ENCODE results near the gene B3GNT3. TPM values are rescaled to one million over a fixed set of nuclear protein-coding genes. Genes with fewer than 3 reads are reported as not detected.
A peak's percentile ranks its signal among the peaks of the same experiment; 100 is the strongest.

Gene B3GNT3
- total and polyA plus RNA-seq, 2 of the 13 experiments (the other 11 are each of a cell fraction or from before 2014, with no cell fraction given) = 0.86 to 4.0 TPM

GRCh38 chr19:17796013-17796837, 1.3 kb downstream of the B3GNT3 start (continued):
- TF ChIP-seq POGK (CRISPR knock-in tag; conservative IDR thresholded peaks at IDR 0.05) = no peak
- no peak for TF ChIP-seq ZNF383 (CRISPR knock-in tag; IDR thresholded peaks at IDR 0.05; ENCODE audit: borderline replicate concordance)
- no peak for TF ChIP-seq GATA4 (IDR thresholded peaks at IDR 0.05; ENCODE audit: borderline replicate concordance, low read depth)
- TF ChIP-seq SMARCE1 (IDR thresholded peaks at IDR 0.05; ENCODE audit: borderline replicate concordance) = no peak
- peak; percentile 58; the same call in 1 of the 2 replicates for TF ChIP-seq ESRRA (CRISPR knock-in tag; IDR thresholded peaks at IDR 0.05; ENCODE audit: low read depth)
- no peak for TF ChIP-seq ZNF562 (CRISPR knock-in tag; IDR thresholded peaks at IDR 0.05; ENCODE audit: borderline replicate concordance)
- no peak for TF ChIP-seq ZNF275 (CRISPR knock-in tag; IDR thresholded peaks at IDR 0.05; ENCODE audit: borderline replicate concordance)
- no peak for TF ChIP-seq CAMTA2 (CRISPR knock-in tag; IDR thresholded peaks at IDR 0.05; ENCODE audit: borderline replicate concordance)
- no peak for TF ChIP-seq ZNF180 (CRISPR knock-in tag; IDR thresholded peaks at IDR 0.05; ENCODE audit: borderline replicate concordance, low read depth)
- TF ChIP-seq SUZ12 (IDR thresholded peaks at IDR 0.05; ENCODE audit: low read depth, low read length) = no peak
- no peak for TF ChIP-seq ZNF720 (CRISPR knock-in tag; IDR thresholded peaks at IDR 0.05)
- TF ChIP-seq CCAR2 (optimal IDR thresholded peaks at IDR 0.05; ENCODE audit: low read depth, low read length) = no peak
- no peak for TF ChIP-seq ZNF790 (CRISPR knock-in tag; IDR thresholded peaks at IDR 0.05; ENCODE audit: borderline replicate concordance)
- TF ChIP-seq ZNF788 (CRISPR knock-in tag; IDR thresholded peaks at IDR 0.05; ENCODE audit: borderline replicate concordance) = no peak
- TF ChIP-seq HIC2 (CRISPR knock-in tag; IDR thresholded peaks at IDR 0.05; ENCODE audit: low read depth) = 0 out of 2 replicates have a peak, but pooled peaks have one; percentile 46
- TF ChIP-seq ONECUT2 (CRISPR knock-in tag; IDR thresholded peaks at IDR 0.05) = no peak
- no peak for TF ChIP-seq MTA3 (CRISPR knock-in tag; IDR thresholded peaks at IDR 0.05)
- no peak for TF ChIP-seq REL (CRISPR knock-in tag; conservative IDR thresholded peaks at IDR 0.05)
- TF ChIP-seq RERE (CRISPR knock-in tag; IDR thresholded peaks at IDR 0.05; ENCODE audit: low read depth) = no peak

Data from HepG2 (cell line).